Central memory CD8-positive, alpha-beta T cell (primary cell): ENCODE data around the gene TMEM109.

Experiments used
- ATAC-seq: fragments of 150-1000 bp; cut with Tn5 transposase; replicated peaks from 2 replicates; pipeline ENCODE4 v1.10.0; 2022; ENCODE audit warnings: mild to moderate bottlenecking, moderate FRiP score, moderate number of reproducible peaks; ENCODE audit not compliant: poor library complexity, severe bottlenecking; ENCODE audit errors: extremely low read depth
- DNase-seq, 2 donors: peaks; one replicate each; pipeline ENCODE4 v3.0.0; 2021; ENCODE audit warnings: low spot score in 2 of 2
- H3K27ac Mint-ChIP-seq: one replicate; pipeline ENCODE4 v1.8.0; 2022; ENCODE audit warnings: low read depth, mild to moderate bottlenecking, moderate library complexity, mixed read lengths
- H3K27me3 Mint-ChIP-seq: one replicate; pipeline ENCODE4 v1.8.0; 2022; ENCODE audit warnings: mixed read lengths
- H3K36me3 Mint-ChIP-seq: one replicate; pipeline ENCODE4 v1.8.0; 2022; ENCODE audit warnings: mild to moderate bottlenecking, moderate library complexity, mixed read lengths; ENCODE audit not compliant: insufficient read depth
- H3K4me1 Mint-ChIP-seq: one replicate; pipeline ENCODE4 v1.8.0; 2022; ENCODE audit warnings: mixed read lengths
- H3K4me3 Mint-ChIP-seq: one replicate; pipeline ENCODE4 v1.8.0; 2022; ENCODE audit warnings: mild to moderate bottlenecking, moderate library complexity, mixed read lengths
- H3K9me3 Mint-ChIP-seq: one replicate; pipeline ENCODE4 v1.8.0; 2022; ENCODE audit warnings: mixed read lengths

The TMEM109 gene

DNA sequence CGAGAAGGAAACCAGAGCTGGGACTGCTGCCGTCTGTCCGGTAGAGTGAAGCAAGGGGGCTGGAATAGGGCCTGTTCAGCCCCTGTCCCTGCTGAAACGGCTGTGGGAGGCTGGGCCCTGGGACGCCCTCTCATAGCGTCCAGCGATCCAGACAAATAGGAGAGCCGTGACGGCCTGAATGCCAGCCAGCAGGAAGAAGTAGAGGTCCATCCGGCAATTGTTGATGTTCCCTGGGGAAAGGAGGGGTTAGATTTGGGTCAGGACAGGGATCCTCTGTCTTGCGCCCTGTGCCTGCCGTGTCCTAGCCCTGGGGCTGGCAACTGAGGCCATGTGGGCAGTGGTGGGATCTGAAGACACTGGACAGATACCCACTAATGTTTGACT is 23.2 kb downstream of the TMEM109 start:
- Mint-ChIP-seq H3K4me1 (no peaks in the 10 kb centered on the region), H3K9me3 (no peaks in the 10 kb centered on the region), H3K36me3 (peaks cover 3% of the 10 kb centered on the region), H3K27ac (no peak overlapping the region), H3K4me3 (no peak overlapping the region), H3K27me3 (peaks cover 61% of the 10 kb centered on the region)
- ATAC-seq (no peak), DNase-seq (no peak)

DNA sequence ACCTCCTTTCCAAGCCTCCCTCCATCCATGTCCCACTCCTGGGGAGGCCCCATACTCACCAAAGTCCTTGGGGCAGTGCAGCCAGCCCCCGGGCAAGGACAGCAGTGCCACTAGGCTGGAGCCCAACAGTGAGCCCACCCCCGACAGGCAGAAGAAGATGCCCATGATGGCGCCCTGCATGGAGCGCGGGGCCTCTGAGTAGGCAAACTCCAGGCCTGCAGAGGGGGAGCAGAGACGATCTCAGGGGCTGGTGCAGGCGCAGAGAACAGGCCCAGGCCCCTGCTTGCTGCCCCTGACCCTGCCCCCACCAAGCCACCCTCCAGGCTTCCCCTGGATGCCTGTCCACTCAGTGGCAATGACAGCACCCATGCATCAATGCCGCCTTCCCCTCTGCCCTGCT is 23.9 kb downstream of the TMEM109 start:
- peaks cover 61% of the 10 kb centered on the region for H3K27me3 Mint-ChIP-seq
- ATAC-seq (no peak), DNase-seq (no peak)
- H3K9me3 Mint-ChIP-seq, result no peaks in the 10 kb centered on the region
- no peak overlapping the region for H3K4me3 Mint-ChIP-seq
- no peaks in the 10 kb centered on the region for H3K4me1 Mint-ChIP-seq
- H3K27ac Mint-ChIP-seq, result no peak overlapping the region
- H3K36me3 Mint-ChIP-seq, result peaks cover 3% of the 10 kb centered on the region

DNA sequence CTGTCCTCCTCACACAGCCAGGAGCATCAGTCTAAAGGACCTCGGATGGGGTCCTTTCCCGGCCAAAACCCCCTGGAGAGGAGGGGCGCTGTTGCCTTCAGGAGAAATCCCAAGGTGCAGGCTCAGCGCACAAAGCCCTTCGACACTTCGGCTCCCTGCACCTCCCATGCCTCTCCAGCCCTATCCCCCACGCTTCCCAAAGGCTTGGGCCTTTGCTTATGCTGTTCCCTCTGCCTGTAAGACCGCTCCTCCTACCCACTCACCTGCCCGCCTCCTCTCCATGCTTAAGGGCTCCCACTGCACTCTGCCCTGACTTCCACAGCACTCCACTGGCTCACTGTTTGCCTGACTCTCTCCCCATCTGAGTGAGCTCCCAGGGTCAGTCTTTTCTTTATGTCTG is 24.5 kb downstream of the TMEM109 start:
- Mint-ChIP-seq H3K4me1 (no peaks in the 10 kb centered on the region), H3K27ac (no peak overlapping the region), H3K9me3 (no peaks in the 10 kb centered on the region), H3K36me3 (peaks cover 3% of the 10 kb centered on the region), H3K4me3 (no peak overlapping the region), H3K27me3 (peaks cover 61% of the 10 kb centered on the region)
- ATAC-seq (no peak), DNase-seq (no peak)

- Mint-ChIP-seq H3K36me3 (peaks cover 3% of the 10 kb centered on the region), H3K27ac (no peak overlapping the region), H3K4me3 (no peak overlapping the region), H3K27me3 (peaks cover 54% of the 10 kb centered on the region), H3K9me3 (no peaks in the 10 kb centered on the region), H3K4me1 (no peaks in the 10 kb centered on the region)
- ATAC-seq (no peak), DNase-seq (no peak)
Observed at GRCh38 chr11:60939301-60939700, 25.3 kb downstream of the TMEM109 start.

GRCh38 chr11:60939855-60940254 is 25.9 kb downstream of the TMEM109 start:
- peaks cover 3% of the 10 kb centered on the region for H3K36me3 Mint-ChIP-seq
- H3K27me3 Mint-ChIP-seq, result peaks cover 54% of the 10 kb centered on the region
- ATAC-seq (no peak), DNase-seq (no peak)
- H3K4me3 Mint-ChIP-seq, result no peak overlapping the region
- H3K4me1 Mint-ChIP-seq, result no peaks in the 10 kb centered on the region
- H3K27ac Mint-ChIP-seq, result no peak overlapping the region
- H3K9me3 Mint-ChIP-seq, result no peaks in the 10 kb centered on the region

DNA sequence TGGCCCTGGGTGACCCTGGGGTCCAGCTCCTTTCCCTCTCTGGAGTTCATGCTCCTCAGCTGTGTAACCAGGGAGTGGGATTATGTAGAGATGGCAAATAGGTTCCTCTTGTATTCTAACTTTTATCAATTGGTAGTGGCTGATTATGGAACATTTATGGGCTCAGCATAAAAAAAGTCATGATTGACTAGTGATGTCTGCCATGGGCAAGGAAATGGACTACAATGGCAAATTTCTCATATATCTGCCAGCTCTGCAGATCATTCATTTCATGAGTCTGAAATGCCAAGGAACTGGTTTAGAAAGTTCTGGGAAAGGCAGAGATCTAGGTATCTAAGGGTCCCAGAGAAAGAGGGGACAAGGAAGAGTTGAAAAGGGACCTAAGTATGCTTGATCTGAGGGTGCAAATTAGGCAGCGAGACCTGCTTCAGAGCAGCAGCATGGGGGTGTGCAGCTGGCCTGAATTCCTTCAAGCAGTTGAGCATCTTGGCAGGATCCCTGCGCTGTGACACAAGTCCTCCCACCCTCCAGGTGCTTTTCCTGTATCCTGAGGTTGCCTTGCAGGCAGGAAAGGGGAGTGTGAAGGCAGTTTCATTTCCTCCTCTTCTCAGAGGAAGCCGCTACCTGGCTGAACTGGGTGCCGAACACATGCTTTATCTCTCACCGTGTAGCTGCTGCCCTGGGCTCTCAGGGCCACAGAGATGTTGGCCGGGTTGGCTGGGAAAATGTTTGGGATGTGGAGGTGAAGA is 27.6 kb downstream of the TMEM109 start:
- ATAC-seq, result no peak

GRCh38 chr11:60942219-60942618 is 28.3 kb downstream of the TMEM109 start:
- Mint-ChIP-seq H3K4me3 (no peak overlapping the region), H3K27ac (no peak overlapping the region)

More for the DNA sequence above, 27.6 kb downstream of the TMEM109 start:
- H3K4me3 Mint-ChIP-seq, result no peak overlapping the region
- no peak for DNase-seq
- no peak overlapping the region for H3K27ac Mint-ChIP-seq
- peaks cover 5% of the 10 kb centered on the region for H3K36me3 Mint-ChIP-seq
- no peaks in the 10 kb centered on the region for H3K4me1 Mint-ChIP-seq
- peaks cover 57% of the 10 kb centered on the region for H3K27me3 Mint-ChIP-seq
- H3K9me3 Mint-ChIP-seq, result no peaks in the 10 kb centered on the region

DNA sequence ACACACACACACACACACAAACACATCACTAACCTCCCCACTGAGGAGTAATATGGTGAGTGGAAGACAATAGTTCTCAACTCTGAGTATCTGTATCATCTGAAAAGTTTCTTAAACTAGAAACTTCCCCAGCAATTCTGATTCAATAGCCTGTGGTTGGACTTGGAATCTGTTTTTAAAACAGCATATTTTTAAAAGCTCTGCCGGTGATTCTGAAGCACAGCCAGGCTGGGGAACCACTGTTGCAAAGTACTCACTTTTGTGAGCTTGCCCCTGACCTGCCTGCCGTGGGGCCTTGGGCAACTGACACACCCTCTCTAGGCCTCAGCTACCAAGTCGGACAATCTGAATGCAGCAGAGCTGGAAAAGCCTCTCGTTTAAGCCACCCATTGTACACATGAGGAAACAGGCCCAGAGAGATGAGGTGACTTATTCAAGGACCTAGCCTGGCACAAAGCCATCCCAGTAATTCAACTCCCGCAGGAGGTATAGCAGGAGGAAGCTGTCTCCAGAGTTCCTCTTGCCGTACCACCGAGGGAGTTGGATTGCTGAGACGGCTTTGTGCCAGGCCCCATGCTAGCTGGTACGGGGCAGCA is 29.1 kb downstream of the TMEM109 start:
- Mint-ChIP-seq H3K9me3 (no peaks in the 10 kb centered on the region), H3K4me3 (no peak overlapping the region), H3K4me1 (no peaks in the 10 kb centered on the region), H3K27ac (no peak overlapping the region), H3K36me3 (peaks cover 4% of the 10 kb centered on the region), H3K27me3 (peaks cover 44% of the 10 kb centered on the region)
- no peak for DNase-seq
- ATAC-seq, result no peak

More at GRCh38 chr11:60942219-60942618, 28.3 kb downstream of the TMEM109 start:
- H3K36me3 Mint-ChIP-seq, result peaks cover 5% of the 10 kb centered on the region
- DNase-seq (no peak), ATAC-seq (no peak)
- H3K9me3 Mint-ChIP-seq, result no peaks in the 10 kb centered on the region
- H3K27me3 Mint-ChIP-seq, result peaks cover 52% of the 10 kb centered on the region
- H3K4me1 Mint-ChIP-seq, result no peaks in the 10 kb centered on the region

DNA sequence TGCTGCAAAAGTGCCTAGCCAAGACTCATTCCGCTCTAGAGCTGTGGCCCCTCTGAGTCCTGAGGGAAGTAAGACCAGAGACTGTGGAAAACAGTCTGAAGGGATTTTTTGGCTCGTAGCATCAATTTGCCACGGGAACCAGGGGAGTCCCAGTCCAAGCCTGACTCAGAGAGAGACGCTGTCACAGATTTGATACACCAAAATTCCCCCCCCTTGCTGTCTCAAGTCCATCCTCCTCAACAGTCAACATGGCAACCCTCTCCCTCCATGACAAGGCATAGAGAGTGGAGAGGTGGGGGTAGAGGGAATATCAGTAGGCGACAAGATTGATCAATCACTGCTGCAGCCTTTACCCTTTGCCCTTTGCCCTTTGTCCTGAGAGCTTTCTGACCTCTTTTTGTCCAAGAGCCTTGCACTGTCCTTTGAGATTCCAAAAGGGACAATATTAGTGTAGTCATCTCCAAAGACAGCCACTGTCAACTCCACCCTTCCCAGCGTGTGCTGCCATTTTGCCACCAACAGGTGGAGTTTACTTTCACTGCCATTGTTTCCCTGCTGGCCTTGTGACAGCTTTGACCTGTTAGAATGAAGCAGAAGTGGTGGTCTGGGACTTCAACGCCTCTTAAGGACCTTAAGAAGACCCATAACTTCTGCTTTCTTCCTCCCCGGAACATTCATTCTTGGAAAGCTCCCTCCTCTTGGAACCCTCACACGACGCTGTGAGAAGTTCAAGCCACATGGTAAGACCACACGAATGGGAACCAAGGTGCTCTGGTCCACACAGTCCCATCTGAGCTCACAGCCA is 30.7 kb downstream of the TMEM109 start:
- Mint-ChIP-seq H3K36me3 (peaks cover 4% of the 10 kb centered on the region), H3K4me1 (no peaks in the 10 kb centered on the region), H3K4me3 (no peak overlapping the region), H3K27ac (no peak overlapping the region), H3K27me3 (peaks cover 39% of the 10 kb centered on the region), H3K9me3 (no peaks in the 10 kb centered on the region)
- DNase-seq, result no peak
- ATAC-seq, result peak; percentile 10

DNA sequence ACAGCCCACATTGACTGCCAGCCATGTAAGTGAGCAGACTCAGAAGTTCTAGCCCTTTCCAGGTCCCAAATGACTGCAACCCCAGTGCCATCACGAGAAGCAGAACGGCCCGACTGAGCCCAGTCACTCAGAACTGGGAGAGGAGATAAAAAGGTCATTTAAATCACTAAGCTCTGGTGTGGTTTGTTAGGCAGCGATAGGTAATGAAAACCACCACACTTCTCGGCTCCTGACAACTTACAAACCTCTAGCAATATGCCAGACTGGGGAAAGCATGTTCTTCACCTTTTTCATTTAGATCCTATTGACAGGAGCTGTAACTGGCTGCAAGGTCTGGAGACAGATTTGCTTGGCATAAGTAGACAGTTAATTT is 31.3 kb downstream of the TMEM109 start:
- Mint-ChIP-seq H3K36me3 (peaks cover 4% of the 10 kb centered on the region), H3K27ac (no peak overlapping the region), H3K4me1 (no peaks in the 10 kb centered on the region), H3K4me3 (no peak overlapping the region), H3K27me3 (peaks cover 39% of the 10 kb centered on the region), H3K9me3 (no peaks in the 10 kb centered on the region)
- no peak for DNase-seq
- no peak for ATAC-seq

- ATAC-seq (no peak), DNase-seq (no peak)
- H3K27ac Mint-ChIP-seq, result no peak overlapping the region
- H3K4me1 Mint-ChIP-seq, result peaks cover under 1% of the 10 kb centered on the region
- peaks cover 36% of the 10 kb centered on the region for H3K27me3 Mint-ChIP-seq
- no peaks in the 10 kb centered on the region for H3K9me3 Mint-ChIP-seq
- no peak overlapping the region for H3K4me3 Mint-ChIP-seq
- H3K36me3 Mint-ChIP-seq, result peaks cover 2% of the 10 kb centered on the region
Observed at GRCh38 chr11:60946601-60947264, 32.8 kb downstream of the TMEM109 start.

DNA sequence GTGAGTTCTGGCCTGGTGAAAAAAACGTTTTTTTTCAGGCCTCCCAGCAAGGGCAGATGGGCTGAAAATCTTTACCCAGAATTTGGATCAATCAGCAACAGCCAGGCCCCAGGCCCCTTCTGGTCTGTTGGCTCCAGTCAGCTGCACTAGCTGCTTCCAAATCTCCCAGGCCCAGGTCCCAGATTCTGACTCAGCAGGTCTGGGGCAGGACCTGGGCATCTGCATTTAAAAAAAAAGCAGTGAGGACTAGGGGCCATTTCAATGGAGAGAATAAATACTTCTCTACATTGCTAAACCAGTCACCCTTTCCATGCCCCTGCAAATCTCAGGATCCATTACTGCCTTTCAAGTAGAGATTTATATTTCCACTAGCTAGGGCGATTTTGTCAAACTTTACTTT is 33.7 kb downstream of the TMEM109 start:
- H3K4me1 Mint-ChIP-seq, result peaks cover 10% of the 10 kb centered on the region
- no peaks in the 10 kb centered on the region for H3K9me3 Mint-ChIP-seq
- no peak for ATAC-seq
- H3K27ac Mint-ChIP-seq, result no peak overlapping the region
- H3K27me3 Mint-ChIP-seq, result peaks cover 46% of the 10 kb centered on the region
- no peak overlapping the region for H3K4me3 Mint-ChIP-seq
- peaks cover 2% of the 10 kb centered on the region for H3K36me3 Mint-ChIP-seq
- DNase-seq, result no peak
